ENCODE measurements around the gene CCDC85C. TPM values are rescaled to one million over a fixed set of nuclear protein-coding genes. Genes with fewer than 3 reads are reported as not detected.

CCDC85C gene
- total RNA-seq, 1 donor from 2014 or later: 4.4 TPM

DNA sequence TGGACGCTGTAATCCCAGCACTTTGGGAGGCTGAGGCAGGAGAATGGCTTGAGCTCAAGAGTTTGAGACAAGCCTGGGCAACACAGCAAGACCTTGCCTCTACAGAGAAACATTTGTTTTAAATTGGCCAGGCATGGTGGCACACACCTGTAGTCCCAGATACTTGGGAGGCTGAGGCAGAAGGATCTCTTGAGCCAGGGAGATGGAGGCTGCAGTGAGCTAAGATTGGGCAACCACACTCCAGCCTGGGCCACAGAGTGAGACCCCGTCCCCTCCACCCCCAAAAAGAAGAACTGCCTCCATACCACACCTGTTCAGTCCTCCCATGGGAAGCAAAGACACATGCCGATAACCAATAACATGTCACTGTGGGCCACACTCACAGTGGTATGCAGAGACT is 19.2 kb downstream of the CCDC85C start:
- H3K9me3 Mint-ChIP-seq (ENCODE audit: unreplicated experiment): no peaks in the 10 kb centered on the region
- H3K27ac Mint-ChIP-seq (ENCODE audit: unreplicated experiment): no peak overlapping the region
- no peak for TF ChIP-seq CTCF (IDR thresholded peaks at IDR 0.05)
- peaks cover 28% of the 10 kb centered on the region for H3K4me1 Mint-ChIP-seq (ENCODE audit: unreplicated experiment)
- no peaks in the 10 kb centered on the region for H3K27me3 Mint-ChIP-seq (ENCODE audit: unreplicated experiment)
- no peaks in the 10 kb centered on the region for H3K36me3 Mint-ChIP-seq (ENCODE audit: unreplicated experiment)
- no peak for DNase-seq (ENCODE audit: extremely low spot score, unreplicated experiment)
- H3K4me3 Mint-ChIP-seq (ENCODE audit: unreplicated experiment): no peak overlapping the region

- no peak overlapping the region for H3K27ac Mint-ChIP-seq (ENCODE audit: unreplicated experiment)
- no peaks in the 10 kb centered on the region for H3K27me3 Mint-ChIP-seq (ENCODE audit: unreplicated experiment)
- no peaks in the 10 kb centered on the region for H3K9me3 Mint-ChIP-seq (ENCODE audit: unreplicated experiment)
- no peak overlapping the region for H3K4me3 Mint-ChIP-seq (ENCODE audit: unreplicated experiment)
- no peak for TF ChIP-seq CTCF (IDR thresholded peaks at IDR 0.05)
- H3K4me1 Mint-ChIP-seq (ENCODE audit: unreplicated experiment): peaks cover 18% of the 10 kb centered on the region
- no peak for DNase-seq (ENCODE audit: extremely low spot score, unreplicated experiment)
- H3K36me3 Mint-ChIP-seq (ENCODE audit: unreplicated experiment): no peaks in the 10 kb centered on the region
Observed at GRCh38 chr14:99581938-99582337, 22.1 kb downstream of the CCDC85C start.

- Mint-ChIP-seq H3K27ac (ENCODE audit: unreplicated experiment) (no peak overlapping the region), H3K9me3 (ENCODE audit: unreplicated experiment) (no peaks in the 10 kb centered on the region), H3K4me3 (ENCODE audit: unreplicated experiment) (no peak overlapping the region), H3K27me3 (ENCODE audit: unreplicated experiment) (no peaks in the 10 kb centered on the region), H3K4me1 (ENCODE audit: unreplicated experiment) (peaks cover 19% of the 10 kb centered on the region), H3K36me3 (ENCODE audit: unreplicated experiment) (no peaks in the 10 kb centered on the region)
- no peak for DNase-seq (ENCODE audit: extremely low spot score, unreplicated experiment)
- TF ChIP-seq CTCF (IDR thresholded peaks at IDR 0.05): no peak
Observed at GRCh38 chr14:99581374-99581773, 22.6 kb downstream of the CCDC85C start.

GRCh38 chr14:99579903-99580571 is 24.0 kb downstream of the CCDC85C start:
- no peak for TF ChIP-seq CTCF (IDR thresholded peaks at IDR 0.05)
- H3K4me1 Mint-ChIP-seq (ENCODE audit: unreplicated experiment): peaks cover 32% of the 10 kb centered on the region
- DNase-seq (ENCODE audit: extremely low spot score, unreplicated experiment): no peak
- H3K9me3 Mint-ChIP-seq (ENCODE audit: unreplicated experiment): no peaks in the 10 kb centered on the region
- H3K36me3 Mint-ChIP-seq (ENCODE audit: unreplicated experiment): no peaks in the 10 kb centered on the region
- H3K4me3 Mint-ChIP-seq (ENCODE audit: unreplicated experiment): no peak overlapping the region
- H3K27me3 Mint-ChIP-seq (ENCODE audit: unreplicated experiment): no peaks in the 10 kb centered on the region
- no peak overlapping the region for H3K27ac Mint-ChIP-seq (ENCODE audit: unreplicated experiment)

GRCh38 chr14:99579120-99579836 is 24.7 kb downstream of the CCDC85C start:
- Mint-ChIP-seq H3K27me3 (ENCODE audit: unreplicated experiment) (no peaks in the 10 kb centered on the region), H3K9me3 (ENCODE audit: unreplicated experiment) (no peaks in the 10 kb centered on the region), H3K27ac (ENCODE audit: unreplicated experiment) (no peak overlapping the region), H3K4me3 (ENCODE audit: unreplicated experiment) (no peak overlapping the region), H3K36me3 (ENCODE audit: unreplicated experiment) (no peaks in the 10 kb centered on the region), H3K4me1 (ENCODE audit: unreplicated experiment) (peaks cover 40% of the 10 kb centered on the region)
- DNase-seq (ENCODE audit: extremely low spot score, unreplicated experiment): no peak
- TF ChIP-seq CTCF (IDR thresholded peaks at IDR 0.05): no peak
